ENCODE results near the gene PPTC7. TPM values are rescaled to one million over a fixed set of nuclear protein-coding genes. Genes with fewer than 3 reads are reported as not detected.
A peak's percentile ranks its signal among the peaks of the same experiment; 100 is the strongest.
"Not testable (repeated sequence)": the region's sequence is repeated elsewhere in the genome, so short reads cannot be mapped to it uniquely, and the experiment has no call there.

PPTC7 gene, protein sequence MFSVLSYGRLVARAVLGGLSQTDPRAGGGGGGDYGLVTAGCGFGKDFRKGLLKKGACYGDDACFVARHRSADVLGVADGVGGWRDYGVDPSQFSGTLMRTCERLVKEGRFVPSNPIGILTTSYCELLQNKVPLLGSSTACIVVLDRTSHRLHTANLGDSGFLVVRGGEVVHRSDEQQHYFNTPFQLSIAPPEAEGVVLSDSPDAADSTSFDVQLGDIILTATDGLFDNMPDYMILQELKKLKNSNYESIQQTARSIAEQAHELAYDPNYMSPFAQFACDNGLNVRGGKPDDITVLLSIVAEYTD
- 57.9 and 58.4 TPM in 2 replicates for total RNA-seq

DNA sequence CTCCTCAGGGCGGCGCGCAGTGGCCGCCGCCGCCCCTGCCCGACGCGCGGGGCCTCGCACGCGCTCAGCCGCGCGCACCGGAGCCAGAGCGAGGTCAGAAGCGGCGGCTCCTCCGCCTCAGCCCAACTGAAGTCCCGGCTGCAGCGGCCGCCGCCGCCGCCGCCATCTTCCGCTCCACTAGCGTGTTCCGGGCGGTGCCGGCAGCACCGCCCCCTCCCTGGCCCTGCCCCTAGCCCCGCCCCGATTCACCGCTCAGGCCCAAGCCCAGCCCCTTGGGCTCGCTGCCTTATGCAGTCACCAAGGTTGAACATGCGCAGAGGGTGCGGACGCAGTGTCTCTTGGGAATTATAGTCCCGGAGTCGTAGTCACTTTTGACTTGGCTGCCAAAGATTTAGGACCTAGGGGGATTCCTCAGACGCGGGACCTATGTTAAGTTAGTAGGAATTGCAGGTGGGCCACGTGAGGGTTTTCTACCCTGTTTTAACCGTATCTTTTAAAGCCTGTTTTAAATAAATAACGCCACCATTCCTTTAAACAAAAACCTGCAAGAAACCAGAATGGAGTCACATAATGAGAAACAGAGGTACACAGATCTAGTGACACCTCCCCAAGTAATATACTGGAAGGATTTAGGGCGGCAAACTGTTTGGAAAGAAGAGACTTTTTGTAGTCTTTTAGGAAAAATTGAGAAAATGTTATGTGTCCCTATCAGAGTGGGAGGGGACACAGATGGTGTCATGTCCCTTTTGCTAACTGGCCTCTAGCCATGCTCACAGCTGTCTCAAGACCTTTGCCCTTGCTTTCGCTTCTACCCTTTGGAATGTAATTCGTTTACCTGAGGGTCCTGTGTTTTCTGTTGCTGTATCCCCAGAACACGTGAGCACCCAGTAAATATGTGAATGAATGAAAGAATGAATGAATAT lies at the start of gene PPTC7:
PPTC7 (minus strand) TSS at position 182 of the 923 bp plus-strand sequence. CDS start 287 bp downstream, outside the sequence.
- DNase-seq, result peak; percentile 98
- no peaks in the 10 kb centered on the region for H3K27me3 Mint-ChIP-seq
- H3K36me3 Mint-ChIP-seq (ENCODE audit: low read depth), result peaks cover 21% of the 10 kb centered on the region
- peak within 1 kb of the TSS; percentile 98 for H3K4me3 Mint-ChIP-seq
- no peaks in the 10 kb centered on the region for H3K9me3 Mint-ChIP-seq
- peak within 1 kb of the TSS; percentile 97 for H3K27ac Mint-ChIP-seq
- intact Hi-C loops (cut with micrococcal nuclease), result loop anchor here (1.0 to 2.0 kb wide), 3 partner anchors 81 to 157 kb away; partner anchors contain the start of genes FAM216A, GPN3, RAD9B and VPS29
- peaks cover 58% of the 10 kb centered on the region for H3K4me1 Mint-ChIP-seq

DNA sequence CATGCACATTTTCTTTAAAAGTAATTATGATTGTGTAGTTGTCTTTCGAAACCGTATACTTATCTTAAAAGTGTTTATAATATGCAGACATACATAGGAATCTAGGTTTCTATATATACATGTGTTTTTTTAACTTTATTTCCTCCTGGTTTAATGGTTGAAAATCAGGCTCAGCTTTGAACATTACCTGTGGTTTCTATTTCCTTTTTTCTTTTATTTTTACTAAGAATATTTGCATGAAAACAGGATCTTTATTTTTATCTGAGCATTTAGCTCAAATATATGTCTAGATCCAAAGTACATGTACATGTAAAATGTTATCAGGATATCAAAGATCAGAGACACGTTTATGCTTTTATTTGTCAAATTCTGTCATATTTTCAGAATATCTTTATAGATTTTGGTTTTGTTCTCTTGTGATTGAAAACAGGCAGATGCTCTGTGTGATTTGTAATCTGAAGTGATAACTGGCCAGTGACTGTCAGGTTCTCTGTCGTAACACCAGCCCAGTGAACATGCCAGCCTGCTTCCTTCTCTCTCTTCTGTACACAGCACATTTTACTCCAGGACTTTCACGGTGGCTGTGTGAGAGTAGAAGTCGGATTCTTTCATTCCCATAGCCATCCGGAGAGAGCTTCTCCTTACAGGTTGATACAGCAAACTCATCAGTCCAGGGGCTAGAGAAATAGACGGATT lies 44.5 kb upstream of the PPTC7 start:
- H3K27ac Mint-ChIP-seq, result no peak overlapping the region
- H3K4me1 Mint-ChIP-seq, result peaks cover 3% of the 10 kb centered on the region
- no peak for DNase-seq
- peaks cover 4% of the 10 kb centered on the region for H3K36me3 Mint-ChIP-seq (ENCODE audit: low read depth)
- no peaks in the 10 kb centered on the region for H3K9me3 Mint-ChIP-seq
- H3K4me3 Mint-ChIP-seq, result no peak overlapping the region
- no peaks in the 10 kb centered on the region for H3K27me3 Mint-ChIP-seq
- intact Hi-C loops (cut with micrococcal nuclease), result no loop called here

DNA sequence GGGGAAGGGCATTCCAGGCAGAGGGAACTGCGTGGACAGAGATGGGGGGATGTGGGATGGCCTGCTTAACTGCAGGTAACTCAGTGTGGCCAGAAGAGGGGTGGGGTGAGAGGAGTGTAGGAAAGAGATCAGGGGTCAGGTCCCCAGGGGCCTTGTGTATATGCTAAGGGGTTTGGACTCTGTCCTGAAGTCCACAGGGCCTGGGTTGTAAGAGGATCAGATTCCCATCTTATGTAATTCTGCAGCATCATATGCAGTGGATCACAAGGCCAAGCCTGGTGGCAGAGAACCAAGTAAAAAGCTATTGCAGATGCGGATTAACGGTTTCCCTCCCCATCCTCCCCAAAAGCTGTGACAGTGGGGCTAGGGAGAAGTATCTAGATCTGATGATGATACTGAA lies 39.5 kb upstream of the PPTC7 start:
- intact Hi-C loops (cut with micrococcal nuclease), result no loop called here
- no peaks in the 10 kb centered on the region for H3K36me3 Mint-ChIP-seq (ENCODE audit: low read depth)
- no peak overlapping the region for H3K27ac Mint-ChIP-seq
- H3K27me3 Mint-ChIP-seq, result no peaks in the 10 kb centered on the region
- no peaks in the 10 kb centered on the region for H3K9me3 Mint-ChIP-seq
- H3K4me3 Mint-ChIP-seq, result no peak overlapping the region
- no peak for DNase-seq
- peaks cover 6% of the 10 kb centered on the region for H3K4me1 Mint-ChIP-seq

DNA sequence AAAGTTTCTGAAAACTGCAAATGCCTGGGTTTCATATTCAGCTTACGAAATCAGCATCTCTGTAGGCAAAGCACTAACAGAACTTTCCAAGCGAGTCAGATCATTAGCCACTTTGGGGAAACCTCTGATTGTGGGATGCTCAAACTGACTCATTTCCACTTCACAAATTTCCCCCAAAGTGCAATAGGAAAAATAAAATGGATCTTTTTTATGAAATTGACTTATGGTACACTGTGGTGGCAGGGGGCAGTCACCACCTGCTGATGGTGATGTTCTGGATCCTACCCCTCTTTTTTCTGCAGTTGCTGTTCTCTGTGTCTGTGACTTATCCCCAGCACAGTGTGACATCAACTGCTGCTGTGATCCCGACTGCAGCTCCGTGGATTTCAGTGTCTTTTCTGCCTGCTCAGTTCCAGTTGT lies 36.4 kb upstream of the PPTC7 start:
- Mint-ChIP-seq H3K9me3 (no peaks in the 10 kb centered on the region), H3K36me3 (ENCODE audit: low read depth) (no peaks in the 10 kb centered on the region), H3K27ac (peak overlapping the region; percentile 80), H3K4me3 (peak overlapping the region; percentile 51), H3K27me3 (no peaks in the 10 kb centered on the region), H3K4me1 (peaks cover 8% of the 10 kb centered on the region)
- intact Hi-C loops (cut with micrococcal nuclease), result loop anchor here (1.0 to 2.0 kb wide), 8 partner anchors 27 to 207 kb away; partner anchors contain the start of gene HVCN1
- DNase-seq, result peak; percentile 68

DNA sequence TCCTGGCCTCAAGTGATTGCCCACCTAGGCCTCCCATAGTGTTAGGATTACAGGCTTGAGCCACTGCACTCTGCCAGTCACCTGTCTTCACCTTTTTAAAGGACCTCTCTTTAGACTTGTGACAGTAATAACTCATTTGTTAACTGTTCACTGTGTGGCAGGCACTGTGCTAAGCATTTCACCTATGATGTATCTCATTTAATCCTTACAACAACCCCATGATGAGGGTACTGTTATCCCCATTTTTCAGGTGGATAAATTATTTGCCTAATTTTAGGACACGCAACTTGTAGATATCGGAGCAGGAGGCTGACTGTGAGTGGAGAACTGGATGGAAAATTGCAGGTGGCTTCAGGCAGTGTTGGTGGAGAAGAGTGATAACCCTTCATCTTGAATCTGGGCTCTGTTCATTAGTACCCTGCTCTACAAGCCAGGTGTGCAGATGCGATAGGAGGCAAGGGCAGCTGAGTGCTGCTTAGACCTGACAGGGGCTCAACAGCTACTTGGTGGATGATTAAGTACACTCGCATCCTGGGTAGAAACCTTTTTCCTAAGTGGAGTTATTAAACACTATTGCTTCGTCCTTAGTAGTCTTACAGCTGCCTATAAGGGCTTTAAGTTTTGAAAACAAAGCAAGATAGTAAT lies 33.5 kb upstream of the PPTC7 start:
- DNase-seq, result no peak
- Mint-ChIP-seq H3K27me3 (no peaks in the 10 kb centered on the region), H3K36me3 (ENCODE audit: low read depth) (no peaks in the 10 kb centered on the region), H3K27ac (no peak overlapping the region), H3K4me1 (peaks cover 11% of the 10 kb centered on the region), H3K4me3 (no peak overlapping the region), H3K9me3 (no peaks in the 10 kb centered on the region)
- intact Hi-C loops (cut with micrococcal nuclease), result no loop called here

DNA sequence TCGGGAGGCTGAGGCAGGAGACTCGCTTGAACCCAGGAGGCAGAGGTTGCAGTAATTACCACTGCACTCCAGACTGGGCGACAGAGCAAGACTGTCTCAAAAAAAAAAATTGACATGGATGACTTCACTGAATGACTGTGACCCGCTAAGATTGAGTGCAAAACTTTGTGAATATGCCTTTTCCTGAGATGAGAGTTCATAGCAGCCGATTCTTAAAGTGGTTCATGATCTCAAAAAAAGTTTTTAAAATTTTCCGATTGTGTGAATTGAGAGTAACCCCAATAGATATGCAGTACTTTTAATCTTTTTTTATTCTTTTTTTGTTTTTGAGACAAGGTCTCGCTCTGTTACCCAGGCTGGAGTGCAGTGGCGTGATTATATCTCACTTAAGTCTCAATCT lies 32.1 kb upstream of the PPTC7 start:
- Mint-ChIP-seq H3K27me3 (no peaks in the 10 kb centered on the region), H3K9me3 (no peaks in the 10 kb centered on the region), H3K27ac (peak overlapping the region; percentile 29), H3K36me3 (ENCODE audit: low read depth) (no peaks in the 10 kb centered on the region), H3K4me1 (peaks cover 15% of the 10 kb centered on the region), H3K4me3 (peak overlapping the region; percentile 49)
- intact Hi-C loops (cut with micrococcal nuclease), result no loop called here
- no peak for DNase-seq

DNA sequence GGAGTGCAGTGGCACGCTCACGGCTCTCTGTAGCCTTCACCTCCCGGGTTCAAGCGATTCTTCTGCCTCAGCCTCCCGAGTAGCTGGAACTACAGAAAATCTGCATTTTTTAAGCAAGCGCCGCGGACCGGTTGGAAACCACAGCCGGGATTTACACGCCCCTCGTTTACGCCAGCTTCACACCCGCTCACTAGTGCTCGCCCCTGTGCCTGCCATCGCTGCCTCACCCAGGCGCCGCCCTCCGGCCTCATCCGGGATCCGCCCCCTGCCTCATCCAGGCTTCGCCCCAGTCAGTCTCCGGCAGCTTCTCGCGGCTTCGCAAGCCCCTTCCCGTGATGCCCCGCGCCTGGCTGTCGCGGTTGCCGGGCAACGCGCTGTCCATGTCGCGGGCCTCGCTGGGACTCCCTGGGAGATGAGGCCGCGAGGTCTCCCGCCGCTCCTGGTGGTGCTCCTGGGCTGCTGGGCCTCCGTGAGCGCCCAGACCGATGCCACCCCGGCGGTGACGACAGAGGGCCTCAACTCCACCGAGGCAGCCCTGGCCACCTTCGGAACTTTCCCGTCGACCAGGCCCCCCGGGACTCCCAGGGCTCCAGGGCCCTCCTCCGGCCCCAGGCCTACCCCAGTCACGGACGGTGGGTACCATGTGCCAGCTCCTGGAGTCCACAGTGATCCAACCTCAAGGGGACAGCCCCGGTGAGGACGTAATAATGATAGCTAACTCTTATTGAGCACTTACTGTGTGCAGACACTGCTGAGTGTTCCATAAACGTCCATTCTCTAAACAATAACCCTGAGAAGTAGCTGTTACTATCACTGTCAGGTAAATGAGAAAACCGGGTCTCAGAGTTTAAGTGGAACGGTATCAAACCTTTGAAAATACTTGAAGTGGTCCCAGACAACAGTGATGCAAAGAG lies 30.9 kb upstream of the PPTC7 start, which contains the start of gene TCTN1:
TCTN1 (plus strand) TSS at position 359 of the 914 bp plus-strand sequence; CDS start at position 413, 54 bp downstream.
- Mint-ChIP-seq H3K27me3 (no peaks in the 10 kb centered on the region), H3K36me3 (ENCODE audit: low read depth) (no peaks in the 10 kb centered on the region), H3K9me3 (no peaks in the 10 kb centered on the region), H3K4me1 (peaks cover 10% of the 10 kb centered on the region), H3K4me3 (peak within 1 kb of the TSS; percentile 85), H3K27ac (peak within 1 kb of the TSS; percentile 83)
- intact Hi-C loops (cut with micrococcal nuclease), result no loop called here
- DNase-seq, result peak; percentile 100

DNA sequence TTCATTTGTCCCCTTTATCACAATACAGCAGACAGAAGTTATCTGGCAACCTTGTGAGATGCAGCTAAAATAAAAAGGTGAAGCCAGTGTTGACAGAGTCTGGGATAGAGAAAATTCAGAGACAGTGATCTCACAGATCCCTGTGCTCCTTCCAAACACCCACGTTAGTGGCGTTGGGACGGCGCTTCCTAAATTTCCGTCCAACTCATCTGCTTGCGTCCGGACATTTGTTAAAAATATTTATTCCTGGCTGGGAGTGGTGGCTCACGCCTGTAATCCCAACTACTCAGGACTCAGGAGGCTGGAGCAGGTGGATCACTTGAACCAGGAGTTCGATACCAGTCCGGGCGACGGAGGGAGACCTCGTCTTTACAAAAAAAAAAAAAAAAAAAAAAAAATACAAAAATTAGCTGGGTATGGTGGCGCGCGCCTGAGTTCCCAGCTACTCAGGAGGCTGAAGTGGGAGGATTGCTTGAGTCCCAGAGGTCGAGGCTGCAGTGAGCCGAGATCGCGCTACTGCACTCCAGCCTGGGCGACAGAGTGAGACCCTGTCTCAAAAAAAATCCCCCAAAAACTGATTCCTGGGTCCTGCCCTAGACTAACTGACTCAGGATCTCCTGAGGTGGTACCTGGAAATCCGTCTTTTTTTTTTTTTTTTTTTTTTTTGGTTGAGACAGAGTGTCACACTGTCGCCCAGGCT lies 30.1 kb upstream of the PPTC7 start:
- intact Hi-C loops (cut with micrococcal nuclease), result no loop called here
- H3K36me3 Mint-ChIP-seq (ENCODE audit: low read depth), result no peaks in the 10 kb centered on the region

DNA sequence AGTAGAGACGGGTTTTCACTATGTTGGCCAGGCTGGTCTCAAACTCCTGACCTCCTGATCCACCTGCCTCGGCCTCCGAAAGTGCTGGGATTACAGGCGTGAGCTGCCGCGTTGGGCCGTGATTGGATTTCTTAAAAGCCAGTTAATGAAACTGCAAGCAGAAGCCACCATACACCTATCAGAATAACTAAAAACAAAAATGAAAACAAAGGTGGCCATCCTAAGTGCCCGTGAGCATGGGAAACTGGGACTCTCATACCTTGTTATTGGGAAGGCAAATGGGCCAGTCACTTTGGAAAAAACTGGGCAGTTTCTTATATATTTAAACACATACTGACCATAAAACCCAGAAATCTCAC lies 23.1 kb upstream of the PPTC7 start:
- intact Hi-C loops (cut with micrococcal nuclease), result no loop called here
- DNase-seq, result no peak
- Mint-ChIP-seq H3K4me3 (peak overlapping the region; percentile 93), H3K4me1 (peaks cover 15% of the 10 kb centered on the region), H3K9me3 (no peaks in the 10 kb centered on the region), H3K27ac (peak overlapping the region; percentile 95), H3K36me3 (ENCODE audit: low read depth) (no peaks in the 10 kb centered on the region), H3K27me3 (no peaks in the 10 kb centered on the region)

More for the DNA sequence above, 30.1 kb upstream of the PPTC7 start:
- H3K4me3 Mint-ChIP-seq, result peak overlapping the region; percentile 85
- H3K9me3 Mint-ChIP-seq, result no peaks in the 10 kb centered on the region
- DNase-seq, result no peak
- peak overlapping the region; percentile 83 for H3K27ac Mint-ChIP-seq
- H3K27me3 Mint-ChIP-seq, result no peaks in the 10 kb centered on the region
- H3K4me1 Mint-ChIP-seq, result peaks cover 10% of the 10 kb centered on the region

DNA sequence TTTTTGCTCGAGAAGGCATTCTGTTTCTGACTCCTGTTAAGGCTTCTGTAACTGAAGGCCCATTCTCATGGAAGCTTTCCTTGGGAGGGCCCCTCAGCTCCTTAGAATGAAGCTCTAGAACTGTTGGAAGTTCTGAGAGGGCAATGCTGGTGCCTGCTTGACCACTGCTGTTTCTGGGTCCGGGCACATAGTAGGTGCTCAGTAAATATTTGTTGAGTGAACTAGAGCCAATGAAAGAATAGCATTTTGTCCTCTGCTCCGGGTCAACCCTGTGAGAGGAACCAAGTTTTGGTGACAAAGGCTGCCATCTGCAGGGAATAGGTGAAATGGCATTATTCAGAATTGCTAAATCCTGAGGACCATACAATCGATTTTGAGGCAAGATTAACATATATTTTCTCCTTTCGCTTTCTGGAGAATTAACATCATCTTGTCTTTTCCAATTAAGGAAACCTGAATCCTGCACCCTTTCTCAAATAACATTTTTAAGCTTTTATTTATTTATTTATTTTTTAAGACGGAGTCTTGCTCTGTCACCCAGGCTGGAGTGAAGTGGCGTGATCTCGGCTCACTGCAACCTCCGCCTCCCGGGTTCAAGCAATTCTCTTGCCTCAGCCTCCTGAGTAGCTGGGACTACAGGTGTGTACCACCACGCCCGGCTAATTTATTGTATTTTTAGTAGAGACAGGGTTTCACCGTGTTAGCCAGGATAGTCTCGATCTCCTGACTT lies 19.1 kb upstream of the PPTC7 start:
- intact Hi-C loops (cut with micrococcal nuclease), result loop anchor here (1.0 kb wide), 4 partner anchors 50 to 152 kb away; partner anchors contain the start of genes ARPC3, FAM216A and GPN3
- DNase-seq, result peak; percentile 86
- not testable (repeated sequence) for H3K27me3 Mint-ChIP-seq; H3K4me3 Mint-ChIP-seq; H3K36me3 Mint-ChIP-seq (ENCODE audit: low read depth); H3K9me3 Mint-ChIP-seq
- Mint-ChIP-seq H3K4me1 (peaks cover 16% of the 10 kb centered on the region), H3K27ac (peak overlapping the region; percentile 10)

DNA sequence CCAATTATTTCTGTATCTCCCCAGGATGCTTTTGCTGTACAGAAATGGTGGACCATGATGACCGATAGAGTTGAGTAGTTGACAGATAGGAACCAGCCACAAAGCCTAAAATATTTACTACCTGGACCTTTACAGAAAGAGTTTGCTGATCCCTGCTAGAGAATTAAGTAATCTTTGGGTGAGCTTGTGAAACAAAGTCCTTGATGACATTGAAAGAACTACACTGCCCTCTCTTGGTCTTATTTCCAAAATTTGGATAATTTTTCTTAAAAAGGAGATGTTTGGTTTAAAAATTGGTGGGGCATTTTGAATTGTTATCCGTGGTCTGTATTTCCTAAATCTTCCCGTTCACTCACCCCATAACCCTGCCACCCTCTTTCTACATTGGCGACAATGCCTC lies 17.1 kb upstream of the PPTC7 start:
- peak; percentile 67 for DNase-seq
- Mint-ChIP-seq H3K9me3 (no peaks in the 10 kb centered on the region), H3K4me3 (no peak overlapping the region), H3K4me1 (peaks cover 13% of the 10 kb centered on the region), H3K27ac (no peak overlapping the region), H3K27me3 (no peaks in the 10 kb centered on the region), H3K36me3 (ENCODE audit: low read depth) (no peaks in the 10 kb centered on the region)
- intact Hi-C loops (cut with micrococcal nuclease), result loop anchor here (1.0 kb wide), 1 partner anchor 9 kb away; no protein-coding TSS in a partner anchor
